GM18499 (cell line): Measurements from ENCODE around the gene BEGAIN.

Experiments
- ATAC-seq: cut with Tn5 transposase; IDR thresholded peaks from one replicate; pipeline ENCODE4 v1.9.1; 2021; ENCODE audit warnings: moderate number of reproducible peaks; ENCODE audit not compliant: insufficient read depth, unreplicated experiment

The BEGAIN gene

GRCh38 chr14:100555436-100556139 lies 31.6 kb downstream of the BEGAIN start:
- no peak for ATAC-seq

DNA sequence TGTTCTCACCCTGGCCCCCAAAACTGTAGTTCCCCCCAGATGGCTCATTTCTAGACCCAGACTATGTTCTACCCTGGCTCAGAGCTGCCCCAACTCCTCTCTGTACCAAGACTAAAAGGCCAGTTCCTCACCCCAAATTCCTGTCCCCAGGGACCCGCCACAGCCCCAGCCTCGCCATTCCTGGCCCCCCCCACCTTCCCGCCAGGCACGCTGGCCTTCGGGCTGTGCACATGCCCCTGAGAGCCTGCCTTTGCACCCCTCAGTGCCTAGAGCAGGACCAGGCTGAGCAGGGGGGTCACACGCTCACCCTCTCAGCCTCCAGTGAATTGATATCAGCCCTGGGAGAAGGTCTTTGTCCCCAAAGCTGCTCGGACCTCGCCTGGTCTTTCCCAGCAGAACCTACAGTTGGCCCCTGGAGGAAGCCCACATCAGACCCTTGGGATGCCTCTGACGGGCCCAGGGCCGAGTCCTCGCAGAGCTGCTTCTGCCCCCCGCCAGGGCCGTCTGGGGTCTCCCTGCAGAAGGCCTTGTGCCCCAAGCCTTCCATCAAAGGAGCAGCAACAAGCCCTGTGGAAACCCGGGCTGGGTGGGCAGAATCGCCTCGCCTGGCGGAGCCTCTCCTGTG lies 32.4 kb downstream of the BEGAIN start:
- no peak for ATAC-seq

- no peak for ATAC-seq
These were observed 33.0 kb downstream of the BEGAIN start for GRCh38 chr14:100554082-100554677.

DNA sequence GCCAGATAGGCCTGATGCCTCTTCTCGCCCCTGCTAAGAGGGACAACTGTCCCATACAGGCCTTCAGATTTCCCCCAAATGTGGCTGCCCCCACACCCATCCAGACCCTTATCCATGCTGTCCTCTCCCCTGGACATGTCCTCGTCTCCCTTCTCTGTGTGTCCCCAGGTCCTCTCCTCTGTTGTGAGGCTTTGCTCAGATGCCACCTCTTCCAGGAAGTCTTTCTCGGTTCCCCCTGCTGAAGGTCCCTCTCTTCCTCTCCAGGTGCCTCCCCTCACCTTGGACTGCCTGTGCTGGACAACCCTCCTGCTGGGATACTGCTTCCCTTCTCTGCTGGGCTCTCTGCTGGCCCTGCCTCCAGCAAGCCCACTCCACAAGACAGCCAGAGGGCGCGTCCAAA lies 33.7 kb downstream of the BEGAIN start:
- no peak for ATAC-seq

DNA sequence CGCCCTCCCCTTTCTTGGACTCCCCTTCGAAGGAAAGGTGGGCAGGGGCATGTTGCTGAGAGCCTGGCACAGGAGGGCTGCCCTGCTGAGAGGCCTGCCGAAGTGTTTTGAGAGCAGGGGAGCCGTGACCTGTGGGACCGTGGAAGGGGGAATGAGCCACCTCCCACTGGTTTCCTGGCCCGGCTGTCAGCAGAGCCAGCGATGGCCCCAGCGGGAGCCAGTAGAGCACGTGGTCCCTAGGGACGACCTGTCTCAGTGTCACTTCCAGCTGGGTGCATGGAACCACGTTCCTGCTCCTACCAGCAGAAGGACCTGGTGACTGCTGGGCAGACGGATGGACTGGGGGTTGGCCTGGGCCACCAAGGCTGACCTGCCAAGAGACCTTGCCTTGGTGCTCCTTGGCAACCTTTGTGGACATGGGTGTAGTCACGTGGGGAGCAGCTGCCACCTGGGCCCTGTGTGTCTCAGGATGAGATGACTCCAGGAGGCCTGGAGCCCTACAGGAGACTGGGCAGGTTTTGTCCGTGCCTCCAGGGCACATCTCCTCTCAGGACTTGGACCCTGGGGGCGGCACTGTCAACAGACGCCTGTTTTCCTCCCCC lies 34.6 kb downstream of the BEGAIN start:
- ATAC-seq, result no peak

- ATAC-seq, result no peak
These were observed 36.2 kb downstream of the BEGAIN start for GRCh38 chr14:100551056-100551455.

DNA sequence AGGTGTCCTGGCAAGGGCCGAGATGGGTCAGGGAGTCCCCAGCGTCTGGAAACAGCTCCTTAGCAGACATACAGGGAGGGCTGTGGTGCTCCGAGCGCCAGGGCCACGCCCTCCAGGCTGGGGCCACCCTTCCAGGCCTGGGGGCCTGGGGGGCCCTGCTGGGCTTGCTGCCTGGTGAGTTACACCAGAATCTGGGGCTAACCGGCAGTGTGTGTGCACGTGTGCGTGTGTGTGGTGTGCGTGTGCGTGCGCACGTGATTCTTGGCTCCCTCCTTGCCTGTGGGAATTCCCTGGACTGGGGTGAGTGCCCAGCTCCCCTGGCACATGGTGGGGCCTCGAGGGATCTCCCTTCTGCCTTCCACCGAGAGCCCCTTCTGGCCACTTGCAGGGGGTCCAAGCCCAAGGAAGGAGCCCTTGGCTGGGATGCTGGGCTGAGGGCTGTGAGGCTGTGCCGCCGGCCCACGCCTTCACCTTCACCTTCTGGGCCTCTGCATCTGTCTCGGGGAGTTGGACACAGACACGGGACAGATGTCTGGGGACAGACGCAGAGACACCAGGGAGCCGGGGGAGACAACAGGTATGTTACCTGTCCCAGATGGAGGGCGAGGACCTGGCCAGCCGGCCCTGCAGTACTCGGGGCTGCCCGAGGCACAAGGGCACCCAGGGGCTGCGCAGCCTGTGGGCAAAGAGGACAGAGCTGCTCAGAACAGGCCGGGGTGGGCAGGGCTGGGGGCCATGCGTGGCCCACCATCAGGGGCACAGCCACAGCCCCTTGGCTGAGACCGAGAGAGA lies 37.2 kb downstream of the BEGAIN start:
- no peak for ATAC-seq

DNA sequence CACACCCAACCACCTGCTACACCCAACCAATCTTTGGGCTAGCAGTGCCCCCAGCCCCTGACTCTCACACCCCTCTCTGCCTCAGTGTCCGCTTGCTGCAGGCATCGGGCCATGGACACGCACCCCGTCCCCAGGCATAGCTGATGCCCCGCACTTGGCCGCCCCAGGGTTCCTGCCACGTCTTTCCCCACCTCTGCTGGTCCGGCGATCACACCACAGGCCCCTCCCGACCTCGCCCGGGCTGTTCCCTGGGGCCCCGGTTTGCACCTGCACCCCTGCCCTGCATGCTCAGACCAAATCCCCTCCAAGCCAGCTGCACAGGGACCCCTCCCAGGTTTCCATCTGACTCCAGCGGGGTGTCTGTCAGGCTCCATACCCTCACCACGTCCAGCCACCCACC lies 38.3 kb downstream of the BEGAIN start:
- no peak for ATAC-seq

DNA sequence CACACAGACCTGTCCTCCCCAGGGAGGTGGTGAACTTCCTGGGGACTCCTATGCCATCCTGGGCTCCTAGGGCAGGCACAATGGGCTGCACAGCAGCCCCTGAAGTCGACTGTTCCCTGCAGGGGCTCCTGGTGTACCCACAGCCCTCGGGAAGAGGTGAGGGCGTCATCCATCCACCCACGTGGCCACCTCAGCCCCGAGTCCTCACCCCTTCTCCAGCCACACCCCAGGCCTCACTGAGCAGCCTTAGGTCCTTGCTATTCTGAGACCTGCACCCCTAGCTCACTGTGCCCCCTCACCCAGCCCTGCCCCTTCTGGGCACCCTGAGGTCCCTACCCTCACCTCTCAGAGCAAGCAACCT lies 38.9 kb downstream of the BEGAIN start:
- ATAC-seq, result no peak

DNA sequence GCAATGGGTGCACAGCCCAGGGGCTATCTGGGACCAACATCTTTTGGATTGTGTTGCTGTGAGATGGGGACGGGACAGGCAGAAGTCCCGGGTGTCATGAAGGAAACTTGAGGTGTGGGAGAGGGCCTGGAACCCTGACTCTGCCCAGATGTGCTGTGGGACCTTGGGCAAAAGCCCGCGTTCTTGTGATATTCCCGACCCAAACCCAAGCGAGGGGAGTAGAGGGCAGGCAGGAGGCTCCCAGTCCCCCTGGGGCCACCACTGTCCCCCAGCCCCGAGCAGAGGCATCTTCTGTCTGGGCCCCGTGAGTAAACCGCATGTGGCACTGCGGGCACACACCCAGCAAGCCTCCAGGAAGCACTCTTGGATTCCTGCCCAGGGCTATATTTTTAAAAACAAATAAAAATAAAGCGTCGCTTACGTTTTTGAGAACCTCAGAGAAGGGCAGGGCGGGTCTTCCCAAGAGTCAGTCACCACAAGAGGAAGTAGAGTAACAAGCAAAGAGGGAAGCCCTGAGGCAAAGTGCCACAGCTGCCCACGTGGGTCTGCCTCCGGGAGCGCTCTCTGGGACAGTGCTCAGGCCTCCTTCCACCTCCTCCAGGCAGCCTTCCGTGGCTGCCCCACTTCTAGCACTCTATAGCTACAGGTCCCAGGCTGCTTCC lies 39.5 kb downstream of the BEGAIN start:
- no peak for ATAC-seq

- no peak for ATAC-seq
These were observed 41.2 kb downstream of the BEGAIN start for GRCh38 chr14:100546051-100546443.

- ATAC-seq, result no peak
These were observed 41.9 kb downstream of the BEGAIN start for GRCh38 chr14:100545359-100545758.

DNA sequence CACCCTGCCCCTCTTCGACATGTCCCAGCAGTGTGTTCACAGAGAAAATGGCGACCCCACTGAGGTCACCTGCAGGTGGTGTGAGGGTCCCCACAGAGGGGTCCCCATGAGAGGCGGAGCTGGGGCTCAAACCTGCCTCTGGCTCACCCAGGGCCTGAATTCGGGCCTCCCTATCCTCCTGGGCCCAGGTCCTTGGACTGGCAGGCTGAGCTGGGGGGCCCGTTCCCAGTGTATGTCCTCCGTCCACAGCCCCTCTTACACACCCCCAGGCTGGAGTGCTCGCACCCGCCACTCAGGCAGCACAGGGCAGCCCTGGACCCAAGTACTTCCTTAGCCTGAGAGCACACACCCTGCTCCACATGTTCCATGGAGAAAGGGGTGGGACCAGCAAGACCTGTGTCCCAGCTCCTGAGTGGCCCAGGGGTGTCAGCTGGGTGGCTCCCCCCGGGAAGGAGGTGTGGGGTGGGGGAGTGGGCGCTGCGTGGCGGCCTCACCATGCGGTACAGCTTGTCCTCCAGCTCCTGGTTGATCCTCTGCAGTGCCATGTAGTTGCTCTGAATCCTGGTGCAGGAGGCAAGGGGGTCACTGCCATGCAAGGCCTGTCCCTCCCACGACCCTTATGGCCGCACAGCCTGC lies 42.6 kb downstream of the BEGAIN start:
- no peak for ATAC-seq

DNA sequence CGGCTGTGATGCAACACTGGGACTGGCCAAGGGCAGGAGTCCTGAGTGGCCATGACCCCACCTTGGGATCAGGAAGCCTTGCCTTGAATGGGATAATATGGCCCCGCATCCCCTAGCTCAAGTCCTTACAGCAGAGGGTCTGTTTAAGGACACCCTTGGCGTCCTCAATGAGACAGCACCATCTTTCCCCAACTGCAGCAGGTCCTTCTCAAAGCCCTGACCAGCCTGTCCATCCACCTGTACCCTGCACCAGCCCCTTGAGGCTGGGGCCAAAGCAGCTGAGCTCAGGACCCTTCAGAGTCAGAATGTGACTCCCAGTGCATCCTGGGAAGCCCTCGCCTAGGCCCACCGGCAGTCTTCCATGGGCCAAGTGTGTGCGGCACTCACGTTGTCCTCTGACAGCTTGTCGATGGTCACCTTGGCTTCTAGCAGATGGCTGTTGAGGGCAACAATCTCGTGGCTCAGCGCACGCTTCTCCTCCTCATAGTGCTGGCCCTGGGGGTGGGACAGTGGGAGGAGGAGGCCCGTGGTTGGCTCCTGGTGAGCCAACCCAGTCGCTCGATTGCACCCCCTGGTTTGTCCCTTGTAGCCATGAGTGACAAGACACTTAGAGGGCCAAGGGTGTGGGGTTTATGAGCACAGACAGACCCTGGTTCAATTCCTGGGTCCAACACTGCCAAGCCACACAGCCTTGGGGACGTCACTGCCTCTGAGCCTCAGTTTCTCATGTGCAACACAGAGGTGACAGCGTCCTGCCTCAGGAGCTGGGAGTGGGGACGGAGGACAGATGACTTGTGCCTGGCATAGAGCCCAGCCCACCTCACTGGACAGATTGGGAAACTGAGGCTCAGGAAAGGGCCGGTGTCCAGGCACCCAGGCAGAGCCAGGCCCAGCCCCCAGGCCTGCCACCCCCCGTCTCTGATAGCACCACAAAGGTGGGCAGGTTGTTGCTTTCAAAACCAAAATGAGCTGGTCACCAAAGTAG lies 43.5 kb downstream of the BEGAIN start:
- no peak for ATAC-seq

DNA sequence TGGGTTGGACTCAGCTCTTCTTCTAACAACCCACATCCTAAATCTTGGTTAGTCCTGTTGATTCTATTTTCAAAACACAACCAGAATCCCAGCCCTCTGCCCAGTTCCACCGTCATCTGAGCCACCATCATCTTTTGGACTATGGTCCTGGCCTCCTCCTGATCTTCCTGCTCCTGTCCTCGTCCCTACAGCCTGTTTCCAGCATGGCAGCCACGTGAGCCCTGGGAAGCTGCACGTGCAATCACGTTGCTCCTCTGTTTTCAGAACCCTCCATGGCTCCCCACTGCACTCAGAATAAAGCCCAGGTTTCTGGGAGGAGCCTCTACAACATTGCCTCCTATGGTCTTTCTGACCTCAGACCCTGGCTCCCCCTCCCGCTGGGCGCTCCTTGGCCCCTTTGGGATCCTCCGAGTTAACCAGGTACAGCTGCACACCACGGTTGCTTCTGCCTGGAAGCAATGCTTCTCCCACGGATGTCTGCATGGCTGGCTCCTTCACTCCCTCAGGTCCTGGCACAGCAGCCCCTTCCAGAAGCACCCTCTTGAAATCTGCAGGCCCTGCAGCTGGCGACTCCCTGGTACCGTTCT lies 44.5 kb downstream of the BEGAIN start:
- no peak for ATAC-seq

DNA sequence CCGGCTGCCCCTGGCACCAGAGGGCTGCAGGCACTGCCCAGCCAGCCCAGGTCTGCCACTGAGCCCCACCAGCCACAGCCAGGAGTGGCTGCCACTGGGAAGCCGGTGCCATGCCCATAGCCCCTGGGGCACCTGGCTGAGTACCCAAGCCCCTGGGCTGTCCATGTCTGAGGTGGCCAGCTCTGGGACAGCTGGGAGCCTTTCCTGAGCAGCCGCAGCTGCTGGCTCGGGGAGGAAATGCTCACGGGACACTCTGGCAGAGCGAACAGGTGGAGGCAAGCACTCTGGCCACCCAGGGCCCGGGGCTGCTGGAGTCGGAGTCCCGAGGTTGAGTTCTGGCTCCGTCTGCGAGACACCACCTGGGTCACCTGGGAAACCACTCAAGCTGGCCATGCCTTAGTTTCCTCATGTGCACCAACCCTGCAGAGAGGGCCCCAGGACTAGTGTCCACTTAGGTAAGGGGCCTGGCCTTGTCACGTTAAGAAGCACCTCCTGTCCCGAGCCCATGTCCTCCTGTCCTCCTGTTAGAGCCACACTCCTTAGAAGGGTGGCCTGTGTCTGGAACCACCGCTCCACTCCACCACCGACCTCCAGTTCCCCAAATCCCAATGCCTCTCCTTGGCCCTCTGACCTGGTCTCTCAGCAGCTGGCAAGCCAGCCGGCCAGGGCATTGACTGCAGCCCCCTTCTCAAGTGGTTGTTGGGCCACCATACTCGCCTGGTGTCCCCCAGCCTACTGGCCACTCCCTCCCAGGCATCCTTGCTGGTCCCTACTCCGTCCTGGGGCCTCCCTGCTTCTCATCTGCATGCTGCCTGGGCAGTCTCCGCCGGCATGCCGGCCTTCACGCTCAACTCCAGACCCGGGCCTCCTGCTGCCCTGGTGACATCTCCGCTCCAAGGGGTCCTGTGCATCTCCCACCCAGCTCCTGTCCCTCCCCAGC lies 45.3 kb downstream of the BEGAIN start:
- no peak for ATAC-seq

- ATAC-seq, result no peak
These were observed 46.1 kb downstream of the BEGAIN start for GRCh38 chr14:100540926-100541620.
